Right cardiac atrium (tissue), 5 donors: ENCODE measurements around the gene GRIK4. TPM values are rescaled to one million over a fixed set of nuclear protein-coding genes. Genes with fewer than 3 reads are reported as not detected.
A peak's percentile ranks its signal among the peaks of the same experiment; 100 is the strongest.

Experiments
- ATAC-seq, 2 donors: fragments of 200-7000 bp; cut with Tn5 transposase; one replicate each; pipeline versions ENCODE4 v1.8.0 to v1.9.1; 2020; ENCODE audit warnings: moderate library complexity in 2 of 2, mild to moderate bottlenecking in 1 of 2
- DNase-seq, 3 donors: peaks; one replicate each; pipeline ENCODE4 v3.0.0-alpha.2; 2020
- H3K27ac ChIP-seq: one replicate; pipeline ENCODE4 v1.5.1; 2013; ENCODE audit warnings: mild to moderate bottlenecking, low read length, control low read depth, moderate library complexity
- H3K27me3 ChIP-seq: one replicate; pipeline ENCODE4 v1.6.1; 2013; ENCODE audit not compliant: control insufficient read depth, insufficient read depth
- H3K4me1 ChIP-seq: one replicate; pipeline ENCODE4 v1.6.1; 2013; ENCODE audit warnings: low read length; ENCODE audit not compliant: control insufficient read depth, insufficient read depth
- H3K4me3 ChIP-seq: one replicate; pipeline ENCODE4 v1.5.1; 2013; ENCODE audit warnings: low read length, control low read depth
- H3K9me3 ChIP-seq: one replicate; pipeline ENCODE4 v1.6.1; 2013; ENCODE audit warnings: low read length; ENCODE audit not compliant: control insufficient read depth
- WGBS: extraction: QIAGEN DNeasy Blood & Tissue Kit; methylation state at CpG from one replicate; pipeline ENCODE4 v1.1.7; 2013; 5-methylcytosine and 5-hydroxymethylcytosine counted together
- intact Hi-C, 4 donors: fragments of 100-400 bp; cut with DNase I; formaldehyde crosslinking; loops; one replicate each; pipeline versions ENCODE4 v1.11.0 to v1.14.0; 2022 to 2023
- polyA plus RNA-seq: library from polyadenylated mRNA; stranded (reverse); fragments of 200-250 nt; gene quantifications from one replicate; pipeline ENCODE4 v1.2.3, GENCODE V29; 2013
- total RNA-seq, 4 donors: library from RNA; stranded (reverse); fragmentation: NEBNext Ultra II Directional; extraction: Animal tissue kit (Norgen Biotek cat#: 25700); gene quantifications; one replicate each; pipeline ENCODE4 v1.2.1, GENCODE V29; 2021
- donor health status: healthy with polysubstance abuse.
- donor health status: DM: no; HTN: yes; CAD: no.
- donor health status: DM: no; HTN: no; CAD: no.
- donor health status: DM: no; HTN: yes; CAD: no; lungs with severe emphysema.
- donor health status: DM: yes; HTN: yes; CAD: no.

GRIK4 gene
- total and polyA plus RNA-seq, 5 donors: 0.32 to 3.4 (median 0.80) TPM; not detected in 1

GRCh38 chr11:120648771-120649170 is 137.2 kb downstream of the GRIK4 start:
- Histone ChIP-seq H3K27me3 (no peaks in the 10 kb centered on the region), H3K9me3 (no peaks in the 10 kb centered on the region), H3K4me1 (no peaks in the 10 kb centered on the region), H3K27ac (no peak overlapping the region), H3K4me3 (no peak overlapping the region)
- intact Hi-C loops: no loop called here
- DNase-seq (no peak), ATAC-seq (no peak)
- WGBS: 77% methylated on average over 6 of the region's 6 CpGs

- no peaks in the 10 kb centered on the region for H3K27me3 ChIP-seq
- H3K27ac ChIP-seq: no peak overlapping the region
- H3K4me3 ChIP-seq: no peak overlapping the region
- WGBS: 56% methylated on average over 5 of the region's 5 CpGs
- ATAC-seq (no peak), DNase-seq (no peak)
- H3K4me1 ChIP-seq: no peaks in the 10 kb centered on the region
- intact Hi-C loops: no loop called here
- no peaks in the 10 kb centered on the region for H3K9me3 ChIP-seq
Measured at GRCh38 chr11:120649316-120649715, 137.8 kb downstream of the GRIK4 start.

GRCh38 chr11:120651396-120651795 is 139.8 kb downstream of the GRIK4 start:
- Histone ChIP-seq H3K27me3 (no peaks in the 10 kb centered on the region), H3K4me1 (no peaks in the 10 kb centered on the region), H3K9me3 (no peaks in the 10 kb centered on the region), H3K4me3 (no peak overlapping the region), H3K27ac (no peak overlapping the region)
- 75% methylated on average over 3 of the region's 3 CpGs for WGBS
- intact Hi-C loops: no loop called here
- DNase-seq: no peak
- ATAC-seq: no peak

DNA sequence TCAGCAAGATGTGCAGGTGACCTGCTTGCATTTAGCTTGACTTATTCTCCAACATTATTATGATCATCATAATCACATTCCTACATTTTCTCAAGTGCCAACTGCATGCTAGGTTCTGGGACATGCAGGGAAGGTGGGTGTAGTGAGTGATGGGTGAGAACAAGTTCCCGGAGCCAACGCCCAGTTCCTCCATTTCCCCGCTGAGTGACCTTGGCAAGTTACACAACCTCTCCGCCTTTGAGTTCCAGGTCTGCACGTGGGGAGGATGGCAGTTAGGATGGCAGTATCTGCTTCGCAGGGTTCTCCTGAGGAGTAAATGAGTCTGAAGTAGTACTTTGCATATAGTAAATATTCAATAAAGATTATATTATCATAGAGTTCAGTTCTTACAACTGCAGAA is 140.3 kb downstream of the GRIK4 start:
- H3K4me3 ChIP-seq: no peak overlapping the region

DNA sequence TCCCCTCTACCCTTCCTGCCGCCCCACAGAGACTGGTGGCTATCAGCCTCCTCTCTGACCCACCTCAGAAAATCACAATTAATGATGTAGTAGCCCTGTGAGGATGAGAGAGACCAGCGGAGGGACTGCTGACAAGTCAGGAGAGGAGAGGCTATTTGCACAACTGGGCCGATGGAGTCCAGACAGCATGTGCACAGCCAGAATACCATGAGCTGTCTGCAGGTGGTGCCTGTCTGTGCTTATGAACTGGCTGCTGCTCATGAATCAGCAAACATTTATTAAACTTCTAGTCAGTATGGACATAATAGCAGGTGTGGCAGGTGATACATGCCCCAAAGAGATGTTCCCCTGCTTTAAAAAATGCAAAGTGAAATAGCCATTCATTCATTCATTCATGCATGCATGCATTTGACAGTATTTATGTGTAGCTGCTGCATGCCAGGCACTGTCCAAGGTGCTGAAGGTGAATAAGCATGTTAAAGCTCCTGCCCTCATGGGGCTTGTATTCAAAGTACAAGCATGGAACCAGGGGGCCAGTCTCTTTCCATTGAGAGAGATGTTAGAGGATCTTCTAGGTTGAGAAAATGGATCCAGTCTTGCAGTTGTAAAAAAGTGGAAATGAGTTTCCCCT is 141.3 kb downstream of the GRIK4 start:
- H3K4me1 ChIP-seq: no peaks in the 10 kb centered on the region
- 83% methylated on average over 3 of the region's 3 CpGs for WGBS
- no peak for DNase-seq
- intact Hi-C loops: no loop called here
- ATAC-seq: no peak
- no peak overlapping the region for H3K4me3 ChIP-seq
- no peak overlapping the region for H3K27ac ChIP-seq
- H3K27me3 ChIP-seq: no peaks in the 10 kb centered on the region
- H3K9me3 ChIP-seq: no peaks in the 10 kb centered on the region

More for the DNA sequence above, 140.3 kb downstream of the GRIK4 start:
- Histone ChIP-seq H3K27me3 (no peaks in the 10 kb centered on the region), H3K27ac (no peak overlapping the region), H3K4me1 (no peaks in the 10 kb centered on the region), H3K9me3 (no peaks in the 10 kb centered on the region)
- ATAC-seq (no peak), DNase-seq (no peak)
- intact Hi-C loops: no loop called here
- 81% methylated on average over 6 of the region's 6 CpGs for WGBS

DNA sequence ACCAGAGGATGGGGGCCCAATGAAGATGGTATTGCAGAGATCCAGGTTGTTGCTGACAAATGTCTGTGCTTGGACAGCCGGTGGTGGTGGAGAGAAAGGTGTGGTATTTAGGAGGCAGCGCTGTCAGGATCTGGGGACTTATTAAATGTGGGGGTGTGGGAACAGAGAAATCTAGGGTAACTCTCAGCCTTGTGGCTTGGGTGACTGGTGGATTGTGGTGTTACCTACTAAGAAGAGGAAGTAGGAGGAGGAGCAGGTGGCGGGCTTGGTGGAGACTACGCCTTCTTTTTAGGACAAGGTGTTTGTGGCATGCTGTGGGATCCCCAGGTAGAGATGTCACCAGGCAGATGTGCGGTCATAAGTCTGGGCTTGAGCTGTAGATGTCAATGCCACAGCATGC is 144.0 kb downstream of the GRIK4 start:
- intact Hi-C loops: no loop called here
- no peaks in the 10 kb centered on the region for H3K27me3 ChIP-seq
- no peak overlapping the region for H3K27ac ChIP-seq
- H3K4me3 ChIP-seq: no peak overlapping the region
- no peaks in the 10 kb centered on the region for H3K9me3 ChIP-seq
- H3K4me1 ChIP-seq: no peaks in the 10 kb centered on the region
- no peak for DNase-seq
- no peak for ATAC-seq
- 94% methylated on average over 5 of the region's 5 CpGs for WGBS

DNA sequence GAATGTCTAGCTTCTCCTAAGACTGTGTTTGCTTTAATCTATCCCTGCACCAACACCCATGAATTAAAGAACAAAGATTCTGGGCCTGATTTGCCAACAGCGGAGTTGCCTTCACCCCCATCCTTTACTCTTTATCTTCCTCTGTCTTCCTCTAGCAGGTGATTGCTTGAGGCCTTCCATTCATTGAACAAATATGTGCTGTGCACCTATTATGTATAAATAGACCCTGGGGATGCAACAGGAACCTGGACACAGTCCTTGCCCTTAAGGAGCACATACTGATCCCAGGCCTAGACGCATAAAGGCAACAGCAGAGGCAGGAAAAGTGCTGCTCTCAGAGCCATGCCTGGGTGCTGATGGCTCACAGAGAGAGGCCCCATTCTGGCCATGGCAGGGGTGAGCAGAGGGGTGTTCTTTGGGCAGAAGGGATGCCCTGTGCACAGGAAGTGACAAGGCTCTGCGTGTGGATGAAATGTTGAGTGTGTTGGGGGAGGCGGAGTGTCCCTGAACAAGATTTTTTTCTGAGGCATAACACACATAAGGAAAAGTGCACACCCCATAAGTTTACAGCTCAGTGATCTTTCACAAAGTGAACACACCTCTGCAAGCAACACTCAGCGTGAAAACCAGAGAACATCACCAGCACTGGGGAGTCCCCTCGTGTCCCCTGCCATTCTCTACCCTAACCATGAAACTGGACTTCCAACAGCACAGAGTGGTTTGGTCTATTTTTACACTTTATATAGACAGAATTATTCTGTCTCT is 145.9 kb downstream of the GRIK4 start:
- no peak overlapping the region for H3K4me3 ChIP-seq
- DNase-seq: no peak
- WGBS: 85% methylated on average over 6 of the region's 6 CpGs
- ATAC-seq: no peak
- H3K27ac ChIP-seq: no peak overlapping the region
- H3K4me1 ChIP-seq: no peaks in the 10 kb centered on the region
- intact Hi-C loops: no loop called here
- no peaks in the 10 kb centered on the region for H3K27me3 ChIP-seq
- H3K9me3 ChIP-seq: no peaks in the 10 kb centered on the region

GRCh38 chr11:120658071-120658423 is 146.5 kb downstream of the GRIK4 start:
- no peak for DNase-seq
- 80% methylated on average over 3 of the region's 3 CpGs for WGBS
- intact Hi-C loops: no loop called here
- Histone ChIP-seq H3K4me1 (no peaks in the 10 kb centered on the region), H3K4me3 (no peak overlapping the region), H3K27me3 (no peaks in the 10 kb centered on the region), H3K27ac (no peak overlapping the region), H3K9me3 (no peaks in the 10 kb centered on the region)
- ATAC-seq: no peak

DNA sequence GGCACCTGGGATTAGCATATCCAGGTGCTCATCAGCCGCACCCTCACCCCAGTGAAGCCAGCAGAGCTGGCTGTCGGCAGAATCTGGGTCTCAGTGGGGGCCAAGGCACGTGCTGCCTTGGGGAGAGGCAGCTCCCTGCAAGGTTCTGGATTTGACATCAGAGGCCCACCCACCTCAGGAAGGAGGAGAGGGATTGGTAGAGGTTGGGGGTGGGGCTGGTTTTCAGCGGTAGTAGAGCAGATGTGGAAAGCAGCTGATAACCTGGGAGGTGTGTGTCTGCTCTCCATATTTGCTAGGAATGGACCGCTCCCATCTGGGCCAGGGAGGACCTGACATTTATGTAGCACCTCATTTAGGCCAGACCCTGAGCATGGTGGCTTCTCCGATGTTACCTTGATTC is 147.5 kb downstream of the GRIK4 start:
- 80% methylated on average over 6 of the region's 6 CpGs for WGBS
- no peak for ATAC-seq
- Histone ChIP-seq H3K4me3 (no peak overlapping the region), H3K27ac (no peak overlapping the region), H3K9me3 (no peaks in the 10 kb centered on the region), H3K27me3 (no peaks in the 10 kb centered on the region), H3K4me1 (no peaks in the 10 kb centered on the region)
- intact Hi-C loops: no loop called here
- no peak for DNase-seq

GRCh38 chr11:120660024-120660565 is 148.5 kb downstream of the GRIK4 start:
- ATAC-seq: peak; percentile 31 to 38
- no peaks in the 10 kb centered on the region for H3K27me3 ChIP-seq
- intact Hi-C loops: no loop called here
- no peak overlapping the region for H3K27ac ChIP-seq
- peak in 1 of 3 donors; percentile 54 for DNase-seq
- no peaks in the 10 kb centered on the region for H3K4me1 ChIP-seq
- no peaks in the 10 kb centered on the region for H3K9me3 ChIP-seq
- H3K4me3 ChIP-seq: no peak overlapping the region
- 53% methylated on average over 17 of the region's 17 CpGs for WGBS

DNA sequence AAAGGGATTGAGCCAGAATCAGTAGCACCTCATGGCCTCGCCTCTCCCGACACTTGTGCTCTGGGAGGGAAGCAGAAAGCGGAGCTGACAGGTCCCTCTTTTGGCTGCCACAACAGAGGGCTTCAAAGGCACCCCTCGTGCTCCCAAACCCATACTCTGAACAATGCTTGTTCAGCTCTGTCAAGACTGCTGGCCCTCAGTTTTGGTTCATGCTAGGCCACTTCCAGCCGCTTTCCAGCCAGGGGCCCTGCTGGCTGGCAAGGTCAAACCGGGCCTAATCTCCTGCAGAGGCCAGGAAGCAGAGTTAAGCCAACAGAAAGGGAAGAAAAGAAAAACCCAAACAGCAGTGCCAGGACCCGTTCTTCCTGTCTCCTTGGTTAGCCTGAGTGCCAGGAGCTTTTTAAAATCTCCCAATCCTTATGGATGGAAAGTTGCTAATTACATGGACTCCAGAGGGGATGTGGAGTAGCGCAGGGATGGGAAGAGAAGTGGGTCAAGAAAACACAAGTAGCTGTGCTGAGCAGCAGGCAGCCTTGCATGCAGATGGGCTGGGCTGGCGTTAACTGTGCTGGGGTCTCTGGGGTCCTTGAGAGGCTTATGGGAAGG is 150.6 kb downstream of the GRIK4 start:
- intact Hi-C loops: no loop called here
- Histone ChIP-seq H3K9me3 (no peaks in the 10 kb centered on the region), H3K4me1 (no peaks in the 10 kb centered on the region), H3K4me3 (no peak overlapping the region), H3K27ac (no peak overlapping the region), H3K27me3 (no peaks in the 10 kb centered on the region)
- 77% methylated on average over 9 of the region's 9 CpGs for WGBS
- ATAC-seq (no peak), DNase-seq (no peak)
